LoVo (cell line): ENCODE measurements around the gene SLC17A7.

Source experiments
- DNase-seq: peaks from one replicate; pipeline ENCODE4 v3.0.0-alpha.2; 2016; ENCODE audit warnings: low spot score

Gene SLC17A7

GRCh38 chr19:49427855-49428546 lies 13.3 kb downstream of the SLC17A7 start:
- DNase-seq, result no peak

GRCh38 chr19:49427339-49427738 lies 14.0 kb downstream of the SLC17A7 start:
- no peak for DNase-seq

GRCh38 chr19:49425922-49426592 lies 15.3 kb downstream of the SLC17A7 start:
- peak; percentile 61 for DNase-seq

GRCh38 chr19:49425178-49425577 lies 16.1 kb downstream of the SLC17A7 start, which contains the start of gene GFY:
Gene GFY, plus strand, starts transcription at chr19:49425388. Its CDS starts 1,043 bp downstream, at chr19:49426431.
- no peak for DNase-seq

GRCh38 chr19:49423985-49424303 lies 17.4 kb downstream of the SLC17A7 start:
- no peak for DNase-seq

GRCh38 chr19:49423071-49423984 lies 18.0 kb downstream of the SLC17A7 start, which contains the start of gene PTH2:
Gene PTH2, minus strand, starts transcription at chr19:49423441. Its CDS starts 102 bp downstream, at chr19:49423339.
- DNase-seq, result no peak

GRCh38 chr19:49422407-49423070 lies 18.8 kb downstream of the SLC17A7 start:
- no peak for DNase-seq

- no peak for DNase-seq
These were observed 19.5 kb downstream of the SLC17A7 start for GRCh38 chr19:49421878-49422202.

GRCh38 chr19:49421039-49421877 lies 20.1 kb downstream of the SLC17A7 start:
- DNase-seq, result peak; percentile 36

- no peak for DNase-seq
These were observed 21.1 kb downstream of the SLC17A7 start for GRCh38 chr19:49420227-49420626.

- DNase-seq, result no peak
These were observed 22.2 kb downstream of the SLC17A7 start for GRCh38 chr19:49419173-49419572.

GRCh38 chr19:49418511-49418910 lies 22.8 kb downstream of the SLC17A7 start:
- DNase-seq, result no peak

GRCh38 chr19:49417088-49417487 lies 24.2 kb downstream of the SLC17A7 start:
- no peak for DNase-seq

GRCh38 chr19:49415810-49416200 lies 25.5 kb downstream of the SLC17A7 start:
- DNase-seq, result no peak

- no peak for DNase-seq
These were observed 26.1 kb downstream of the SLC17A7 start for GRCh38 chr19:49415102-49415809.

- no peak for DNase-seq
These were observed 27.1 kb downstream of the SLC17A7 start for GRCh38 chr19:49414256-49414655.

- no peak for DNase-seq
These were observed 28.0 kb downstream of the SLC17A7 start for GRCh38 chr19:49413348-49413747.

GRCh38 chr19:49411681-49412326 lies 29.5 kb downstream of the SLC17A7 start:
- no peak for DNase-seq

GRCh38 chr19:49409441-49410029 lies 31.8 kb downstream of the SLC17A7 start:
- DNase-seq, result no peak
